Gastrocnemius medialis (tissue), 4 donors: ENCODE data around the gene HERPUD1. TPM values are rescaled to one million over a fixed set of nuclear protein-coding genes. Genes with fewer than 3 reads are reported as not detected.

Experiments used
- ATAC-seq, 2 donors: fragments of 150-250 bp; one replicate each; pipeline ENCODE4 v1.9.1; 2016
- DNase-seq, 2 donors: peaks; one replicate each; pipeline ENCODE4 v3.0.0-alpha.2; 2019
- H3K27ac ChIP-seq, 4 donors: fragments of 200-600 bp; sonication (generic); 1 replicate in 1 of 4; 2 replicates in 3 of 4; pipeline ENCODE4 v1.5.1; 2016 to 2018; ENCODE audit warnings: mild to moderate bottlenecking in 2 of 4, moderate library complexity in 1 of 4
- H3K27me3 ChIP-seq, 3 donors: fragments of 200-600 bp; sonication (generic) in 2 of 3; 1 replicate in 1 of 3; 2 replicates in 2 of 3; pipeline versions ENCODE4 v1.5.1 to v1.6.0; 2016 to 2019; ENCODE audit warnings: mild to moderate bottlenecking in 1 of 3, moderate library complexity in 1 of 3
- H3K36me3 ChIP-seq, 2 donors: fragments of 200-600 bp; sonication (generic) in 1 of 2; one replicate each; pipeline ENCODE4 v1.5.1; 2017 to 2018
- H3K4me1 ChIP-seq, 2 donors: fragments of 200-600 bp; sonication (generic) in 1 of 2; one replicate each; pipeline ENCODE4 v1.5.1; 2016 to 2017; ENCODE audit warnings: mild to moderate bottlenecking in 2 of 2
- H3K4me3 ChIP-seq, 4 donors: fragments of 200-600 bp; sonication (generic) in 3 of 4; 1 replicate in 1 of 4; 2 replicates in 3 of 4; pipeline ENCODE4 v1.5.1; 2016 to 2019; ENCODE audit warnings: mild to moderate bottlenecking in 2 of 4
- H3K9me3 ChIP-seq, 3 donors: fragments of 200-600 bp; sonication (generic) in 2 of 3; 1 replicate in 1 of 3; 2 replicates in 2 of 3; pipeline ENCODE4 v1.5.1; 2016 to 2019
- CTCF ChIP-seq, 5 experiments: fragments of 450-650 bp in 3 of 5; fragments of 200-600 bp in 2 of 5; sonication (generic) in 2 of 5; IDR thresholded peaks in 4 of 5; conservative IDR thresholded peaks in 1 of 5; 1 replicate in 4 of 5; 2 replicates in 1 of 5; pipeline ENCODE4 v1.5.1; 2016 to 2019; ENCODE audit warnings: antibody characterized with exemption in 5 of 5, mild to moderate bottlenecking in 3 of 5, moderate library complexity in 3 of 5
- POLR2A ChIP-seq, 2 donors: fragments of 450-650 bp; IDR thresholded peaks; one replicate each; pipeline ENCODE4 v1.6.1; 2017; ENCODE audit warnings: antibody characterized with exemption in 2 of 2, mild to moderate bottlenecking in 2 of 2, moderate library complexity in 2 of 2
- in situ Hi-C, 4 donors: fragments of 200-750 bp; cut with MboI; loops; one replicate each; pipeline versions ENCODE4 v1.15.0 to v1.8.0; 2017; ENCODE audit warnings: low sequenced_read_pairs in 4 of 4
- intact Hi-C: fragments of 100-400 bp; cut with DNase I; formaldehyde crosslinking; loops from one replicate; pipeline ENCODE4 v1.15.1; 2023; ENCODE audit warnings: low total_unique reads
- total RNA-seq, 4 donors: library from RNA; depleted of rRNA; stranded (reverse); fragments of >200 nt; gene quantifications; one replicate each; pipeline versions ENCODE4 v1.1.0 to v1.2.3, GENCODE V29; 2016

Gene HERPUD1
- total RNA-seq, 4 donors from 2014 or later, result 110 to 281 (median 125) TPM

- in situ Hi-C loops, result no loop called here
- TF ChIP-seq CTCF (IDR thresholded peaks at IDR 0.05 in 4 of 5, conservative IDR thresholded peaks at IDR 0.05 in 1 of 5), result no peak
- no peak for TF ChIP-seq POLR2A (IDR thresholded peaks at IDR 0.05)
- Histone ChIP-seq H3K27me3 (no peaks in the 10 kb centered on the region), H3K4me3 (no peak overlapping the region), H3K4me1 (peaks cover 0 to 10% of the 10 kb centered on the region in 2 donors), H3K36me3 (no peaks in the 10 kb centered on the region), H3K27ac (peak overlapping the region in 3 of 4 donors; percentile 24 to 47 (median 36)), H3K9me3 (no peaks in the 10 kb centered on the region)
- intact Hi-C loops, result no loop called here
- ATAC-seq (no peak), DNase-seq (no peak)
These were observed 34.1 kb downstream of the HERPUD1 start for GRCh38 chr16:56966093-56966475.

GRCh38 chr16:56967733-56968132 lies 35.8 kb downstream of the HERPUD1 start:
- Histone ChIP-seq H3K27me3 (no peaks in the 10 kb centered on the region), H3K4me1 (no peaks in the 10 kb centered on the region), H3K27ac (no peak overlapping the region), H3K4me3 (no peak overlapping the region), H3K9me3 (no peaks in the 10 kb centered on the region), H3K36me3 (no peaks in the 10 kb centered on the region)
- no peak for ATAC-seq
- intact Hi-C loops (no loop called here), in situ Hi-C loops (no loop called here)
- TF ChIP-seq CTCF (IDR thresholded peaks at IDR 0.05 in 4 of 5, conservative IDR thresholded peaks at IDR 0.05 in 1 of 5) (no peak), POLR2A (IDR thresholded peaks at IDR 0.05) (no peak)
- no peak for DNase-seq

GRCh38 chr16:56969769-56970168 lies 37.8 kb downstream of the HERPUD1 start:
- no peak for DNase-seq
- H3K27ac ChIP-seq, result no peak overlapping the region
- H3K36me3 ChIP-seq, result no peaks in the 10 kb centered on the region
- H3K4me1 ChIP-seq, result no peaks in the 10 kb centered on the region
- intact Hi-C loops (no loop called here), in situ Hi-C loops (loop anchor here in 1 of 4 donors (10.0 kb wide), 1 partner anchor 65 kb away; no protein-coding TSS in a partner anchor)
- H3K27me3 ChIP-seq, result no peaks in the 10 kb centered on the region
- no peak for ATAC-seq
- TF ChIP-seq CTCF (IDR thresholded peaks at IDR 0.05 in 4 of 5, conservative IDR thresholded peaks at IDR 0.05 in 1 of 5) (no peak), POLR2A (IDR thresholded peaks at IDR 0.05) (no peak)
- no peak overlapping the region for H3K4me3 ChIP-seq
- no peaks in the 10 kb centered on the region for H3K9me3 ChIP-seq

GRCh38 chr16:56970934-56971767 lies 39.2 kb downstream of the HERPUD1 start:
- H3K27me3 ChIP-seq, result no peaks in the 10 kb centered on the region
- no peak overlapping the region for H3K4me3 ChIP-seq
- H3K27ac ChIP-seq, result no peak overlapping the region
- no peak for DNase-seq
- in situ Hi-C loops, result loop anchor here in 1 of 4 donors (10.0 kb wide), 1 partner anchor 64 kb away; no protein-coding TSS in a partner anchor
- no peaks in the 10 kb centered on the region for H3K36me3 ChIP-seq
- no peak for ATAC-seq
- TF ChIP-seq POLR2A (IDR thresholded peaks at IDR 0.05) (no peak), CTCF (IDR thresholded peaks at IDR 0.05 in 4 of 5, conservative IDR thresholded peaks at IDR 0.05 in 1 of 5) (no peak)
- intact Hi-C loops, result no loop called here
- H3K9me3 ChIP-seq, result no peaks in the 10 kb centered on the region
- no peaks in the 10 kb centered on the region for H3K4me1 ChIP-seq
